SK-N-SH (cell line): ENCODE data around the gene SEH1L. TPM values are rescaled to one million over a fixed set of nuclear protein-coding genes. Genes with fewer than 3 reads are reported as not detected.

Experiments
- CTCF ChIA-PET: fragments of 300-600, 350-600 bp; formaldehyde crosslinking; extraction: SDS; loops from one replicate; lab custom pipeline; 2021; lab: Yijun Ruan, JAX
- POLR2A ChIA-PET: fragments of 350-600 bp; sonication (Branson Sonifier 250); formaldehyde crosslinking; extraction: SDS; loops from one replicate; lab custom pipeline; 2020; ENCODE audit warnings: antibody characterized with exemption, inconsistent platforms; lab: Yijun Ruan, JAX
- DNase-seq: peaks from one replicate; pipeline ENCODE4 v3.0.0; 2012
- H2AFZ ChIP-seq: fragments of 200-600 bp; sonication (generic); 2 replicates; pipeline ENCODE4 v1.8.1; 2016; ENCODE audit warnings: antibody characterized with exemption, mild to moderate bottlenecking, low read depth
- H3F3A ChIP-seq: fragments of 200-600 bp; sonication (generic); replicated peaks from 2 replicates; pipeline ENCODE3; 2016; ENCODE audit warnings: antibody characterized with exemption, mild to moderate bottlenecking; ENCODE audit not compliant: insufficient read depth
- H3K27ac ChIP-seq, 2 experiments: fragments of 200-500 bp in 1 of 2; fragments of 200-600 bp in 1 of 2; sonication (Bioruptor generic) in 1 of 2; sonication (generic), shearing (Covaris generic) in 1 of 2; 2 replicates each; pipeline versions ENCODE4 v1.5.1 to v1.6.1; 2014 to 2016; ENCODE audit warnings: low read depth in 2 of 2, inconsistent platforms in 1 of 2, low read length in 1 of 2, mild to moderate bottlenecking in 1 of 2, mixed read lengths in 1 of 2
- H3K27me3 ChIP-seq: fragments of 200-600 bp; sonication (generic), shearing (Covaris generic); 2 replicates; pipeline ENCODE4 v1.6.1; 2016; ENCODE audit warnings: mixed run types; ENCODE audit not compliant: insufficient read depth
- H3K36me3 ChIP-seq, 2 experiments: fragments of 200-500 bp in 1 of 2; fragments of 200-600 bp in 1 of 2; sonication (Bioruptor generic) in 1 of 2; sonication (generic) in 1 of 2; replicated peaks in 1 of 2; 2 replicates each; pipeline versions ENCODE3 to v1.5.1; 2014 to 2016; ENCODE audit warnings: low read length in 1 of 2, mild to moderate bottlenecking in 1 of 2; ENCODE audit not compliant: insufficient read depth in 2 of 2, control insufficient read depth in 1 of 2
- H3K4me1 ChIP-seq, 2 experiments: fragments of 200-500 bp in 1 of 2; fragments of 200-600 bp in 1 of 2; sonication (Bioruptor generic) in 1 of 2; sonication (generic), shearing (Covaris generic) in 1 of 2; 2 replicates each; pipeline versions ENCODE4 v1.5.1 to v1.6.1; 2014 to 2016; ENCODE audit warnings: low read depth in 1 of 2, low read length in 1 of 2, mixed run types in 1 of 2; ENCODE audit not compliant: insufficient read depth in 2 of 2, control insufficient read depth in 1 of 2
- H3K4me2 ChIP-seq: fragments of 200-600 bp; sonication (generic), shearing (Covaris generic); 2 replicates; pipeline ENCODE4 v1.6.1; 2017; ENCODE audit warnings: mixed run types
- H3K4me3 ChIP-seq, 2 experiments: fragments of 200-500 bp in 1 of 2; fragments of 200-600 bp in 1 of 2; sonication (Bioruptor generic) in 1 of 2; sonication (generic), shearing (Covaris generic) in 1 of 2; 2 replicates each; pipeline versions ENCODE4 v1.5.1 to v1.8.1; 2014 to 2016; ENCODE audit warnings: low read depth in 2 of 2, inconsistent platforms in 1 of 2, low read length in 1 of 2, mild to moderate bottlenecking in 1 of 2, mixed read lengths in 1 of 2, moderate library complexity in 1 of 2
- H3K79me2 ChIP-seq: fragments of 200-600 bp; sonication (generic); 2 replicates; pipeline ENCODE4 v1.8.1; 2017; ENCODE audit warnings: mild to moderate bottlenecking; ENCODE audit not compliant: insufficient read depth
- H3K9ac ChIP-seq: fragments of 200-600 bp; sonication (generic); 2 replicates; pipeline ENCODE4 v1.6.1; 2017; ENCODE audit warnings: mixed run types
- H3K9me2 ChIP-seq: fragments of 200-600 bp; sonication (generic); 2 replicates; pipeline ENCODE4 v1.6.1; 2017; ENCODE audit warnings: mixed run types
- H3K9me3 ChIP-seq: fragments of 200-600 bp; sonication (generic); 2 replicates; pipeline ENCODE4 v1.6.1; 2017; ENCODE audit warnings: mixed run types, mild to moderate bottlenecking, moderate library complexity
- H4K20me1 ChIP-seq: fragments of 200-600 bp; sonication (generic); 2 replicates; pipeline ENCODE4 v1.6.1; 2017; ENCODE audit warnings: mild to moderate bottlenecking, mixed run types; ENCODE audit not compliant: insufficient read depth
- GABPA ChIP-seq: IDR thresholded peaks from 2 replicates; pipeline ENCODE4 v1.4.0; 2012; ENCODE audit warnings: low read depth, mild to moderate bottlenecking
- GATA2 ChIP-seq: sonication (generic); formaldehyde crosslinking; IDR thresholded peaks from 2 replicates; pipeline ENCODE4 v1.5.0; 2020; ENCODE audit warnings: mild to moderate bottlenecking, missing genetic modification reagents
- POLR2AphosphoS5 ChIP-seq: IDR thresholded peaks from 2 replicates; pipeline ENCODE4 v1.6.1; 2012; ENCODE audit warnings: low read depth, low read length
- RAD21 ChIP-seq: IDR thresholded peaks from 2 replicates; pipeline ENCODE4 v1.6.1; 2012; ENCODE audit warnings: mild to moderate bottlenecking, low read length
- SIN3A ChIP-seq: IDR thresholded peaks from 2 replicates; pipeline ENCODE4 v1.6.1; 2012; ENCODE audit warnings: low read depth, mild to moderate bottlenecking, low read length, moderate library complexity, borderline replicate concordance
- SMC3 ChIP-seq: IDR thresholded peaks from 2 replicates; pipeline ENCODE4 v1.6.1; 2012; ENCODE audit warnings: low read depth, low read length, improper control_type of control experiment
- TCF12 ChIP-seq: IDR thresholded peaks from 2 replicates; pipeline ENCODE4 v1.4.0; 2012
- WGBS: methylation state at CpG from one replicate; pipeline ENCODE4 v1.1.6; 2017; ENCODE audit warnings: low lambda C conversion rate; 5-methylcytosine and 5-hydroxymethylcytosine counted together
- polyA plus RNA-seq, 3 experiments: library from polyadenylated mRNA; depleted of rRNA; stranded (reverse); fragments of >200 nt; gene quantifications; 2 replicates each; pipeline ENCODE4 v1.2.3, GENCODE V29; 2012
- TF ChIP-seq, protein P1 (sequence below): fragments of 200-600 bp; sonication (generic); IDR thresholded peaks from 2 replicates; pipeline ENCODE4 v1.6.1; 2017; ENCODE audit warnings: antibody characterized with exemption, mild to moderate bottlenecking, moderate library complexity
- TF ChIP-seq, protein P2 (sequence below): fragments of 150-350 bp; IDR thresholded peaks from 2 replicates; pipeline ENCODE4 v1.6.1; 2016; ENCODE audit warnings: mild to moderate bottlenecking, low read depth, low read length

Gene SEH1L
- polyA plus RNA-seq, 1 of the 3 experiments (the other 2 are of a cell fraction): 29.8 TPM

DNA sequence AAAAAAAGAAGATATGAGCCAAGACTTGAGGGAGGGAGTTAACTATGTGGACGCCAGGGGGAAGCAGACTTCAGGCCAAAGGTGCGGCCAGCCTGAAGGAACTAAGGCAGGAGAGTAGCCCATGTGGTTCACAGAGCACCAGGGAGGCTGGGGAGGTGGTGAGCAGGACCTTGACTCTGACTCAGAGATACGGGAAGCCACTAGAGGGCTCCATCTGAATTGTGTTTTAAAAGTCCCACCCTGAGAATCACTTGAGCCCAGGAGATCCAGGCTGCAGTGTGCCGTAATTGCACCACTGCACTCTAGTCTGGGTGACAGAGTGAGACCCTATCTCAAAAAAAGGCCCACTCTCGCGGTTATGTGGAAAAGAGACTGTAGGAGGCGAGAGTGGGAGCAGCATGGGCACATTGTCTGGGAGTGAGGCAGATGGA is 55.7 kb downstream of the SEH1L start:
- no peaks in the 10 kb centered on the region for H3K9me2 ChIP-seq
- 78% methylated on average over 7 of the region's 7 CpGs for WGBS
- peaks cover 13 to 39% of the 10 kb centered on the region in 2 experiments for H3K36me3 ChIP-seq
- H2AFZ ChIP-seq: no peak overlapping the region
- peak; percentile 40 for DNase-seq
- no peaks in the 10 kb centered on the region for H3K4me1 ChIP-seq
- TF ChIP-seq SMC3 (peak; percentile 24; the same call in 1 of the 2 replicates), GATA2 (no peak), RAD21 (peak; percentile 50), GABPA (no peak)
- TF ChIP-seq, protein P1, sequence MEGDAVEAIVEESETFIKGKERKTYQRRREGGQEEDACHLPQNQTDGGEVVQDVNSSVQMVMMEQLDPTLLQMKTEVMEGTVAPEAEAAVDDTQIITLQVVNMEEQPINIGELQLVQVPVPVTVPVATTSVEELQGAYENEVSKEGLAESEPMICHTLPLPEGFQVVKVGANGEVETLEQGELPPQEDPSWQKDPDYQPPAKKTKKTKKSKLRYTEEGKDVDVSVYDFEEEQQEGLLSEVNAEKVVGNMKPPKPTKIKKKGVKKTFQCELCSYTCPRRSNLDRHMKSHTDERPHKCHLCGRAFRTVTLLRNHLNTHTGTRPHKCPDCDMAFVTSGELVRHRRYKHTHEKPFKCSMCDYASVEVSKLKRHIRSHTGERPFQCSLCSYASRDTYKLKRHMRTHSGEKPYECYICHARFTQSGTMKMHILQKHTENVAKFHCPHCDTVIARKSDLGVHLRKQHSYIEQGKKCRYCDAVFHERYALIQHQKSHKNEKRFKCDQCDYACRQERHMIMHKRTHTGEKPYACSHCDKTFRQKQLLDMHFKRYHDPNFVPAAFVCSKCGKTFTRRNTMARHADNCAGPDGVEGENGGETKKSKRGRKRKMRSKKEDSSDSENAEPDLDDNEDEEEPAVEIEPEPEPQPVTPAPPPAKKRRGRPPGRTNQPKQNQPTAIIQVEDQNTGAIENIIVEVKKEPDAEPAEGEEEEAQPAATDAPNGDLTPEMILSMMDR: peak; percentile 58
- peak overlapping the region in 1 of 2 experiments; percentile 13; a peak in 1 of 4 replicates for H3K4me3 ChIP-seq
- no peak overlapping the region for H3K27ac ChIP-seq
- peaks cover 69% of the 10 kb centered on the region for H3K79me2 ChIP-seq
- 0 out of 2 replicates have a peak, but pooled peaks cover 2% of the 10 kb centered on the region for H4K20me1 ChIP-seq
- H3K9ac ChIP-seq: no peak overlapping the region
- H3K9me3 ChIP-seq: no peaks in the 10 kb centered on the region
- ChIA-PET CTCF (interaction anchor here (1.0 to 2.4 kb wide), 2 partner anchors 12 to 156 kb away, joined by 3 to 8 read pairs; no protein-coding TSS in a partner anchor), POLR2A (no interaction called here)
- no peaks in the 10 kb centered on the region for H3F3A ChIP-seq
- no peak overlapping the region for H3K4me2 ChIP-seq
- H3K27me3 ChIP-seq: no peaks in the 10 kb centered on the region

DNA sequence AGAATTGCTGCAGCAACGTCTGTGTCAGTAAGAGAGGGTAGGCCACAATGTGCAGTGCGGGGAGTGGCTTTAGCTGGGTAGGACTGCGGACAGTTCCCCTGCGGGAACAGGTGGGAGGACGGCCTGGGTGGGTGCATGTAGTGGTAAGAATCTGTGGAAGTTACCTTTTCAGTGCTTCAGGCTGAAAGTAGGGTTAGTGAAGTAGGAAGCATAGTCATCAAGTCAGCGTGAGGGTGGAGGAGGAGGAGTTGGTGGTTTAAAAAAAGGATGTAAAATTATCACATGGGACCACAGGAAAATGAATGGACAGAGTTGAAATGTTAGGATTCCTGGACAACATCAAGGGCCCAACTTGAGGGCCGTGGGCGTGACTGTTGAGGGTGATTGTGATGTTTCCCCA is 56.6 kb downstream of the SEH1L start:
- peaks cover 13 to 48% of the 10 kb centered on the region in 2 experiments for H3K36me3 ChIP-seq
- POLR2A ChIA-PET: no interaction called here
- H3K9me2 ChIP-seq: no peaks in the 10 kb centered on the region
- no peaks in the 10 kb centered on the region for H4K20me1 ChIP-seq
- no peak overlapping the region for H3K27ac ChIP-seq
- CTCF ChIA-PET: interaction anchor here (0.9 to 2.4 kb wide), 5 partner anchors 8 to 155 kb away, joined by 3 to 8 read pairs (median 3); no protein-coding TSS in a partner anchor
- H2AFZ ChIP-seq: no peak overlapping the region
- no peaks in the 10 kb centered on the region for H3F3A ChIP-seq
- H3K27me3 ChIP-seq: no peaks in the 10 kb centered on the region
- no peak overlapping the region for H3K4me2 ChIP-seq
- H3K79me2 ChIP-seq: peaks cover 60% of the 10 kb centered on the region; the same call in 1 of the 2 replicates
- no peak overlapping the region for H3K4me3 ChIP-seq
- TF ChIP-seq GABPA: no peak
- TF ChIP-seq, protein P2, sequence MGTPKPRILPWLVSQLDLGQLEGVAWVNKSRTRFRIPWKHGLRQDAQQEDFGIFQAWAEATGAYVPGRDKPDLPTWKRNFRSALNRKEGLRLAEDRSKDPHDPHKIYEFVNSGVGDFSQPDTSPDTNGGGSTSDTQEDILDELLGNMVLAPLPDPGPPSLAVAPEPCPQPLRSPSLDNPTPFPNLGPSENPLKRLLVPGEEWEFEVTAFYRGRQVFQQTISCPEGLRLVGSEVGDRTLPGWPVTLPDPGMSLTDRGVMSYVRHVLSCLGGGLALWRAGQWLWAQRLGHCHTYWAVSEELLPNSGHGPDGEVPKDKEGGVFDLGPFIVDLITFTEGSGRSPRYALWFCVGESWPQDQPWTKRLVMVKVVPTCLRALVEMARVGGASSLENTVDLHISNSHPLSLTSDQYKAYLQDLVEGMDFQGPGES: no peak
- 98% methylated on average over 8 of the region's 8 CpGs for WGBS
- H3K9ac ChIP-seq: no peak overlapping the region
- H3K4me1 ChIP-seq: no peaks in the 10 kb centered on the region
- no peaks in the 10 kb centered on the region for H3K9me3 ChIP-seq
- DNase-seq: no peak

DNA sequence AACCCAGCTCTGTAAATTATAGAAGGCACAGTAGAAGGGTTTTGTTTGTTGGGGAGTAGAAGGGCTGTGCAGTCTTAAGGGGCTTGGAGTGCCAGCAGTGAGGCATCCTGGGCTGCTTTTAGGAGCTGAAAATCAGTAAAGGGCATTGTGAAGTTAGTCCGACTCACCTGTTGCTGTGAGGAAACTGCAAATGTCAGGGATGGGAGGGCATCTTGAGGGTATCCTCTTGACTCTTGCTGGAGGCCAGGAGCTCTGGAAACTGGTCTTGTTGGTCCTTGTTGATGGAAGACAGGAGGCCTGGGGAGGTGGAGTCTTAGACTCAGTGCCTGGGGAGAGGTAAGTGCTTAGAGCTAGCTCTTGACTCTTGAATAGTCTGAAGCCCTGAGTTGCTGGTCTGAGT is 57.5 kb downstream of the SEH1L start:
- Histone ChIP-seq H3K4me3 (no peak overlapping the region), H3K79me2 (peaks cover 52% of the 10 kb centered on the region; the same call in 1 of the 2 replicates), H2AFZ (no peak overlapping the region), H3K9me3 (no peaks in the 10 kb centered on the region), H3K27ac (no peak overlapping the region), H3K9ac (no peak overlapping the region), H3K4me1 (no peaks in the 10 kb centered on the region), H3F3A (no peaks in the 10 kb centered on the region), H3K9me2 (no peaks in the 10 kb centered on the region), H3K36me3 (peaks cover 12 to 57% of the 10 kb centered on the region in 2 experiments), H3K4me2 (no peak overlapping the region), H4K20me1 (no peaks in the 10 kb centered on the region), H3K27me3 (no peaks in the 10 kb centered on the region)
- DNase-seq: no peak
- CTCF ChIA-PET: interaction anchor here (0.9 to 2.4 kb wide), 5 partner anchors 9 to 154 kb away, joined by 3 to 8 read pairs (median 3); no protein-coding TSS in a partner anchor
- TF ChIP-seq POLR2AphosphoS5 (no peak), TCF12 (no peak), SIN3A (no peak)
- 100% methylated on average over 1 of the region's 1 CpG for WGBS
- POLR2A ChIA-PET: no interaction called here
